GM19351 (cell line): ENCODE measurements around the gene SSBP1.
"Not testable (repeated sequence)": the region's sequence is repeated elsewhere in the genome, so short reads cannot be mapped to it uniquely, and the experiment has no call there.

Source experiments
- ATAC-seq: cut with Tn5 transposase; IDR thresholded peaks from one replicate; pipeline ENCODE4 v1.9.1; 2021; ENCODE audit warnings: mild to moderate bottlenecking, moderate library complexity; ENCODE audit not compliant: unreplicated experiment

The SSBP1 gene

DNA sequence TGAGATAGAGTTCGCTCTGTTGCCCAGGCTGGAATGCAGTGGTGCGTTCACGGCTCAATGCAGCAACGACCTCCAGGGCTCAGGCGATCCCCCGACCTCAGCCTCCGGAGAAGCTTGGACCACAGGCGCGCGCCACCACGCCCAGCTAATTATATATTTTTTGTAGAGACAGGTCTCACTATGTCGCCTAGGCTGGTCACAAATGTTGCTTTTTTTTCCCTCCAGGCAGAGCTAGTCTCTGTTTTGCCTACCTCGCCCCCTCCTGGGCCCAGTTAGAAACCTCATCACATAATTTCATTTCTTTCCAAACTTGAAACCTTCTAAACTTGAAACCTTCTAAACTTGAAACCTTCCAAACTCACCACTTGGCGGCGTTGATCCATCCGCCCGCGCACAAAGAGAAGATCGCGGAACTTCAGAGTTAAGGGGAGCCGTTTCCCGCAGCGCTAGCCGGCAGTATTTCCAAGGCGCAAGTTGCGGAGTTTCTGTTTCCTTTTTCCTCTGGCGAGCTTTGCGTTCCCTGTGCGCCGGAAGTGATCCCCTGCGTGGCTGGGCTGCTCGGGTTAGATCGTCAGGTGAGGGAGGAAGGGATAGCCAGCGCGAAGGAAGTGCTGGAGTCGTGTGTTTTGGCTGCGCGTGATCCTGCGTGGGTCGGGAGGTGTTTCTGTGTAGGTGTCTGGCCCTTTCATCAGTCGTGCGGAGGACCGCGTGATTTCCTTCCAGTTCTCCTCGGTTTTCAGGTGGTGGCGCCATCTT is at the start of gene SSBP1:
TSS of gene SSBP1 (plus strand) at position 523 of the 756 bp plus-strand sequence. CDS start 809 bp downstream, outside the sequence.
- peak; percentile 83 for ATAC-seq

DNA sequence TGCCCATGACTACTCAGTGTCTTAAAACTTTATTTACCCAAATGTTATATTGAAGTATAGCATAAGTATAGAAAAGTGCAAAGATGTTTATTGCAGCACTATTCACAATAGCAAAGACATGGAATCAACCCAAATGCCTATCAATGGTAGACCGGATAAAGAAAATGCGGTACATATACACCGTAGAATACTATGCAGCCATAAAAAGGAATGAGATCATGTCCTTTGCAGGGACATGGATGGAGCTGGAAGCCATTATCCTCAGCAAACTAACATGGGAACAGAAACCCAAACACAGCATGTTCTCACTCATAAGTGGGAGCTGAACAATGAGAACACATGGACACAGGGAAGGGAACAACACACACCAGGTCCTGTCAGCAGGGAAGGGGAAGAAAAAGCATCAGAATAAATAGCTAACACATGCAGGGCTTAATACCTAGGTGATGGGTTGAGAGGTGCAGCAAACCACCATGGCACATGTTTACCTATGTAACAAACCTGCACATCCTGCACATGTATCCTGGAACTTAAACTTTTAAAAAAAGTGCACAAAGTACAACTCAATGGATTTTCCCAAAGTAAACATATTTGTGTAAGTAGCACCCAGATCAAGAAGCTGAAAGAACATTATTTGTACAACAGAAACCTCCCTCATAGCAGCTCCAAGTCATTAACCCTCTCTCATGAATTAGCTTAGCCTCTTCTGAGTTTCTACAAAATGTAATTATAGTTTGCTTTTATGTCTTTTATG is 48.9 kb upstream of the SSBP1 start:
- ATAC-seq, result not testable (repeated sequence)

- ATAC-seq, result no peak
Measured at GRCh38 chr7:141691540-141691939, 46.6 kb upstream of the SSBP1 start.

GRCh38 chr7:141691961-141692360 is 46.2 kb upstream of the SSBP1 start:
- ATAC-seq, result no peak

- ATAC-seq, result no peak
Measured at GRCh38 chr7:141693082-141693481, 45.1 kb upstream of the SSBP1 start.

DNA sequence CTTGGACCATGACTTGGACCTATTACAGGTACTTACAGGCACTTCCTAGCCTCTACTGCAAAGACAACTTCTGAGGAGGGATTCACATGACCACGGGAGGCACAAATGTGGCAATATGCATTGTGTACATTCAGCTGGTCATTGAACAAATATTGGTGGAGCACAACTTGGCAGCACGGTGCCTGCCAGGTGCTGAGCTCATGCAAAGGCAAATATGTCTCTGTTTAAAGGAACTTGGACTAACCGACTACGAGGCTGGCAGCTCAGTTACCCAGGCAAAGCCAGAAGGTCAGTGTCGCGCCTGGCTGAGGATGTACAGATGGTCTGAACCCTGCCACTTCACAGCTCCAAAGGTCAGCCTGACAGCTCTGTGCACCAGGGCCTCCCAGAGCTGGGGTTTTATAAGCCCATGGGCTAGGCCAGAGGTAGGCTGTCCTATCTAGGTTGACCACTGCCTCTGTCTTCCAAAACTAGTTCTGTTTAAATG is 42.3 kb upstream of the SSBP1 start:
- no peak for ATAC-seq

DNA sequence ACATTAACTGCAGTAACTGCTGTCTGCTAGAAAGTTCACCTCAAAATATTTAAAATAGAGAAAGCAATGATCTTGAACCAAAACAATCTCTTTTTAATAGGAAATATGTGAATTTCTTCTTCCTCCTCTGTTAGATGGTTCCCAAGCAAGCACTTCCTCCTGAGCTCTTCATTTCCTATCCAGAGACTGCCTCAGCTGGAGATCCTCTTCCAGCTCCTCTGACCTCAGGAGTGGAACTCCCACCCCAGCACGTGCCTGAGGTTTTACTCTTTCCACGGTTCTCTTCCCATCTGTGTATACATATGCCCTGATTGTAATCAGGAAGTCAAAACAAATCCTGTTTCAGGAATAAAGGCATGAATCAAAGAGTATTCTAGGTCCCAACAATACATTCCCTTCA is 41.8 kb upstream of the SSBP1 start:
- ATAC-seq, result no peak

DNA sequence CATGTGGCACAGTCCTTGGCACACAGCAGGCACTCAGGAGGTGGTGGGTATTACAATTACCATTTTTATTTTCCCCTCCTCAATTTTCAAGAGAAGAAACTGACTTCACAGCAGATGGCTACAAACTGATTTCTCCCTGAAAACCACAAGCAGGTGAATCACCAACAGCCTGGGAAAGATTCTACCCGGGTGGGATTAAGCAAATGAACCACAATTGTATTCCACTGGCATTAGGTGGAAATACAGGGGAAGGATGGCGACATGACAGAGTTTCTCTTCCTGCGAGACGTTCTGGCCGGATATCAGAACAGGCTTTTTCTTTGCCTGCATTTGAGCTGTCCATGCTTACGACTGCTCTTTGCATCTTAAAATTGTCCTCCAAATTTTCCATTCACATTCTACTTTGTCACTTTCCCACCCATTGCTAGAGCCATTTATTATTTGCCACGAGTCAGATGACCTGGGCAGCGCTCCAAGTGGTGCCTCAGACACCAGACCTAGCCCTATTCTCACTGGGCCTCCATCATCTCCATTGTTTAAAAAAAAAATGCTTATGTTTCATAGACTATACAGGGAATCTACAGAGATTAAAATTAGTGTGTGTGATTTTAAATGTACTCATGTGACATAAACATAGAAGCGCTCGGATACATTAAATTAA is 40.8 kb upstream of the SSBP1 start:
- no peak for ATAC-seq

DNA sequence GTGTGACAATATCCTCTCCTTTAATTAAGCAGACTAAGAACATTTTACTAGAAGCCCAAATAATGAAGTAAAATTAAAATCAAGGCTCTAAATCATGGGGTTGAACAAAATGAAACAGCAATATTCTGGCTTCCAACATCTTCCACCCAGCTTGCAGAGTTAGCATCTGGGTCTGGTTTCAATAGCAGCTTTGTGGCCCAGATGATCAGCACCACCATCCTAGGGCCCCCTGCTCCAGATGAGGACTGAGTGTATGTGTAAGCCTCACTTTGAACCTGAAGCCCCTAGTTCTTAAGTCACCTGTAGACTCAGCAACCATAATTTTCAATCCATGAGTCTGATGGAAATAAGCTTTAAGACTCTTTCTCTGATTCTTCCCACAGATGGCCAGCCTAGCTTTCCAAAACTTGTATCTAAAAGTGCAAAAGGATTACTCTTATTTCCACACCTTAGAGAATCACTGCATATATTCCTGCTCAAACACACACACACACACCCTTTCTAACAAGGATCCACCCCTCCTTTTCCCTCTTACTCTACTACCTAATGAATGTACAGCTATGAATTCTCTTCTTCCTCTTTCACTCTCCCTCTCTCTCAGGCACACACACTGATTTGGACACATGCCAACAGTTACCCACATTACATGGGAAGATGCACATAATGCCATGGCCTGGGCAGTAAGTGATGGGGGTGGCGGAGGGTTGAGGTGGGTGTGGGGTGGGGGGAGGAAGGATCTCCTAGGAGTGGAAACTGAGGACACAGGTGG is 39.7 kb upstream of the SSBP1 start:
- ATAC-seq, result no peak

GRCh38 chr7:141699860-141700259 is 38.3 kb upstream of the SSBP1 start:
- ATAC-seq, result no peak

- ATAC-seq, result no peak
Measured at GRCh38 chr7:141700296-141700847, 37.8 kb upstream of the SSBP1 start.

GRCh38 chr7:141700848-141701371 is 37.2 kb upstream of the SSBP1 start:
- peak; percentile 1 for ATAC-seq

DNA sequence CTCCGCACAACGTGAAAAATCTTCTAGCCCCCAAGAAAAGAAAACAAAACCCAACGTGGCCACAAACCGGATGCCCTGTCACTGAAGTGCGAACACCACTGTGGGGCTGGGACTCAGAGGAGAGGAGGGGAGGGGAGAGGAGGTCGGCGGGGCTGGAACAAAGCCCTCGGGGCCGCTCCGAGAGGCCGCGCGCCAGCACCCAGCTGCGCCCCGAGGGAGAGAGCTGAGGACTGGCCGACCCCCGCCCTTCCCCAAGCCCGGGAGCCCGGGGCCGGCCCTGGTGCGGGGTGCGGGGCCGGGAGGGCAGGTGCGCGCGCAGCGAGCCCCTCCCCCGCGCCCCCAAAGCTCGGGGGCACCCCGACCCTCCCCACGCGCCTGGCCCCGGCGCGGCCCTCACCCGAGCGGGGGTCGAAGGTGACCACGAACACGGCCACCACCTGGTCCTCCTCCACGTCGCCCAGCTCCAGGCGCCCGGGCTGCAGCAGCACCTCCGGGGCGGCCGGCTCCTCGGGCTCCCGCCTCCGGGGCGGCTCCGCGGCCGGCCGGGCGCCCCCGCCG is 36.6 kb upstream of the SSBP1 start:
- peak; percentile 78 for ATAC-seq

- peak; percentile 67 for ATAC-seq
Measured at GRCh38 chr7:141702047-141702567, 36.1 kb upstream of the SSBP1 start, which contains the start of gene DENND11. Gene DENND11, minus strand, starts transcription at chr7:141702166. Its CDS starts 13 bp downstream, at chr7:141702153.

DNA sequence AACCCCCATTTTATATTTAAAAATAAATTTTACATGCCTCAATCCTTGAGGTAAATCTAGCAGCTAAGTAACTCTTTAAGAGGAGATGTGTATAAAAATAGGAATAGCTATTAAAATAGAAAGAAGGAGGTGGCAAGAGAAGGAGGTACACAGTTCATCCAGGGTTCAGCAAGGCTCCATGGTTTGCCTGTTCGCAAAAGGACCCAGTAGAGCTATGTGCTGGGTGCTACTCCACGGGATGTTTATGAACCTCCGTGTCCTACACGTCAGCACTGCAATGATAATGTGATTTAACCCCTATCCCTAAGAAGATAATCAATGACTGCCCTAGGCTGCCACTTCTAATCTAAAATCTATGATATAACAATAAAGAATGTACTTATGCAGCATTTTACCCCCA is 35.3 kb upstream of the SSBP1 start:
- no peak for ATAC-seq

- no peak for ATAC-seq
Measured at GRCh38 chr7:141704112-141704511, 34.0 kb upstream of the SSBP1 start.

GRCh38 chr7:141704741-141705140 is 33.4 kb upstream of the SSBP1 start:
- ATAC-seq, result no peak

GRCh38 chr7:141706239-141707064 is 31.7 kb upstream of the SSBP1 start:
- ATAC-seq, result no peak

- no peak for ATAC-seq
Measured at GRCh38 chr7:141708351-141708750, 29.8 kb upstream of the SSBP1 start, which contains the start of gene WEE2. Gene WEE2, plus strand, starts transcription at chr7:141708353. Its CDS starts 406 bp downstream, at chr7:141708759.
